ENCODE data around the gene PTP4A2. TPM values are rescaled to one million over a fixed set of nuclear protein-coding genes. Genes with fewer than 3 reads are reported as not detected.
A peak's percentile ranks its signal among the peaks of the same experiment; 100 is the strongest.

Gene PTP4A2
- total and polyA plus RNA-seq, 10 of the 15 experiments (the other 5 are each of a cell fraction or from before 2014, with no cell fraction given): 180 to 909 (median 375) TPM

- TF ChIP-seq CUX1 (IDR thresholded peaks at IDR 0.05; ENCODE audit: insufficient replicate concordance, low read depth, low read length): no peak
- TF ChIP-seq TCF3 (IDR thresholded peaks at IDR 0.05; ENCODE audit: borderline replicate concordance, insufficient read depth, low read depth, low read length): no peak
- TF ChIP-seq CHD2 (IDR thresholded peaks at IDR 0.05; ENCODE audit: borderline replicate concordance, low read depth, low read length): 0 out of 2 replicates have a peak, but pooled peaks have one; percentile 29
- TF ChIP-seq CBX3 (IDR thresholded peaks at IDR 0.05; ENCODE audit: borderline replicate concordance, low read depth): no peak
- TF ChIP-seq, protein P1, sequence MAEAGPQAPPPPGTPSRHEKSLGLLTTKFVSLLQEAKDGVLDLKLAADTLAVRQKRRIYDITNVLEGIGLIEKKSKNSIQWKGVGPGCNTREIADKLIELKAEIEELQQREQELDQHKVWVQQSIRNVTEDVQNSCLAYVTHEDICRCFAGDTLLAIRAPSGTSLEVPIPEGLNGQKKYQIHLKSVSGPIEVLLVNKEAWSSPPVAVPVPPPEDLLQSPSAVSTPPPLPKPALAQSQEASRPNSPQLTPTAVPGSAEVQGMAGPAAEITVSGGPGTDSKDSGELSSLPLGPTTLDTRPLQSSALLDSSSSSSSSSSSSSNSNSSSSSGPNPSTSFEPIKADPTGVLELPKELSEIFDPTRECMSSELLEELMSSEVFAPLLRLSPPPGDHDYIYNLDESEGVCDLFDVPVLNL (IDR thresholded peaks at IDR 0.05; ENCODE audit: low read depth, low read length): no peak
- TF ChIP-seq EZH2 (IDR thresholded peaks at IDR 0.05; ENCODE audit: borderline replicate concordance, control insufficient read depth, low read depth, low read length): no peak
- peak; percentile 27 for TF ChIP-seq E4F1 (IDR thresholded peaks at IDR 0.05; ENCODE audit: borderline replicate concordance, partially characterized antibody)
- TF ChIP-seq TCF12 (IDR thresholded peaks at IDR 0.05; ENCODE audit: low read depth, low read length): no peak
- TF ChIP-seq MLLT1 (IDR thresholded peaks at IDR 0.05): peak; percentile 99
- TF ChIP-seq YY1 (IDR thresholded peaks at IDR 0.05; ENCODE audit: low read depth, low read length): peak; percentile 88
- peak; percentile 24; the same call in 1 of the 2 replicates for TF ChIP-seq NKRF (conservative IDR thresholded peaks at IDR 0.05)
- TF ChIP-seq HDAC2 (IDR thresholded peaks at IDR 0.05): no peak
- TF ChIP-seq IKZF1 (conservative IDR thresholded peaks at IDR 0.05): no peak
- no peak; the same call in 1 of the 2 replicates for TF ChIP-seq ATF7 (IDR thresholded peaks at IDR 0.05; ENCODE audit: low read depth)
- TF ChIP-seq CHD1 (IDR thresholded peaks at IDR 0.05; ENCODE audit: low read depth, low read length): no peak
These were observed 626 bp downstream of the PTP4A2 start (continued) for GRCh38 chr1:31937300-31938183.

All from GM12878 (cell line).